ENCODE results near the gene MDGA2. TPM values are rescaled to one million over a fixed set of nuclear protein-coding genes. Genes with fewer than 3 reads are reported as not detected.
"Not testable (repeated sequence)": the region's sequence is repeated elsewhere in the genome, so short reads cannot be mapped to it uniquely, and the experiment has no call there.

MDGA2 gene
- total RNA-seq, 1 experiment from 2014 or later, result 0.69 TPM

GRCh38 chr14:47332106-47332505 lies 343.3 kb downstream of the MDGA2 start:
- no peak for DNase-seq (ENCODE audit: low read depth)

GRCh38 chr14:47328376-47328775 lies 347.0 kb downstream of the MDGA2 start:
- DNase-seq (ENCODE audit: low read depth), result no peak

DNA sequence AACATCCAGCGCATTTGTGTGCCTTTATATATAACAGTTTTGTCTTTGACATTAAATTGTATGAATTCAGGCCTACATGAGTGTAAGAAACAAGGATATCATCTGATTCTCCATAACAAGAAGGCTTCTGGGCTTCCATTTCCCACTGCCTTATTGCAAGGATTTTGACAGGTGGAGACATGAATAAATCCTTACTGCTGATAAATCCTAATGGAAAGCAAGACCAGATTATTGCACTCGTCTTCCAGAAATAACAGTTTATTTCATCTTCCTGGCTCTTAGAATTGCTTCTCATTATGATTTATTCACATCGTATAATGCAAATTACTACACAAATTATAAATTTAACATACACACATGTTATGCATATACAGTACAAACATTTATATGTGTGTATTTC lies 348.1 kb downstream of the MDGA2 start:
- DNase-seq (ENCODE audit: low read depth), result no peak

GRCh38 chr14:47322751-47323150 lies 352.7 kb downstream of the MDGA2 start:
- DNase-seq (ENCODE audit: low read depth), result no peak

DNA sequence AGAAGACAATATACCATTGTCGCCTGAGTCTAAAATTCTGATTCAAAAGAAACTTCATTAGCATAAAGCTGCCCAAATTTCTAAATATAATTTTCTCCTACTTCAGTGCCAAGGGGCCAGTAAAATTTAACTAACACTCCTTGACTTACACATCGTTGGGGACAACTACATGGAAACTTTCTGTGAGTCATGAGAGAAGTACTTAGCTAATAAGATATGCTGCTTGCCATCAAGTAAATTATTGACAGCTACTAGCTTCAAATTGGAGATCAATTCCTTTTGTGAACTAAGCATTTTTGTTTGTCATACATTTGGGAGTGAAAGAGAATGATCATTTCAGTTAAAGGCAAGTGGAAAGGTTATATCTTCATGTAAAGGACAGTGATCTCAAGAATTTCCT lies 373.3 kb downstream of the MDGA2 start:
- no peak for DNase-seq (ENCODE audit: low read depth)

- DNase-seq (ENCODE audit: low read depth), result no peak
These were observed 374.6 kb downstream of the MDGA2 start for GRCh38 chr14:47300796-47301195.

DNA sequence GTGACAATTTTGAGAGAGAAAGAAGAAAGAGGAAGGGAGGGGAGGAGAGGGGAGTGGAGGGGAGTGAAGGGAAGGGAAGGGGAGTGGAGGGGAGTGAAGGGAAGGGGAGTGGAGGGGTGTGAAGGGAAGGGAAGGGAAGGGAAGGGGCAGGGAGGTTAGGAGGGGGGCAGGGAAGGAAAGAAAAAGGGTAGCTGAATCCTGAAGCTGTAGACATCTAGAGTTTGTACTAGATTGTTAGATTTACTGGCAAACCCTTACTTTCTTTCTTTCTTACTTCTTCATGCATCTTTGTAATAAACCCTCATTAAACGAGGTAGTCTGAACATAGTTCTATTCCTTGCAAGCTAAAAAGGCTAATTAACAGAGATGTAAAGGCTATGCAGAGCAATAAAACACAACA lies 378.0 kb downstream of the MDGA2 start:
- DNase-seq (ENCODE audit: low read depth), result no peak

- no peak for DNase-seq (ENCODE audit: low read depth)
These were observed 391.1 kb downstream of the MDGA2 start for GRCh38 chr14:47284283-47284682.

GRCh38 chr14:47281761-47282160 lies 393.6 kb downstream of the MDGA2 start:
- DNase-seq (ENCODE audit: low read depth), result not testable (repeated sequence)

GRCh38 chr14:47278233-47278842 lies 397.1 kb downstream of the MDGA2 start:
- DNase-seq (ENCODE audit: low read depth), result peak; percentile 15

DNA sequence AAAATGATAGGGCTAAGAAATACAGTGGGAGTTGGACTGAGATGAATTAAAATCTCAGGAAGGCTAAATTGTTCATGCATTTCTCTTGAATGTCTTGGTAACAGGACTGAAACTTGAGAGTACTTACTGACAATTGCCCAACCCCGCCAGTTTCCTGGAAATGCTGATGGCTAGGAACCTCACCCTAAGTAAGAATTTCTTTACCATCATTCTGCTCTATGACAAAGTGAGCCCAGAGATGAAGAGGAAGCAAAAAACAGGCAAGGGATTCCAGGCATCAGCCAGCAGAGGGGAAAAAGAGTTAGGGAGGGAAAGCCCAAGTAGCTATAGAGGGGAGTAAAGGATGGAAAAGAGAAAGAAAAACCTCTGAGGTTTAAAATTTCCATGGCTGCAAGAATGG lies 397.7 kb downstream of the MDGA2 start:
- DNase-seq (ENCODE audit: low read depth), result no peak

DNA sequence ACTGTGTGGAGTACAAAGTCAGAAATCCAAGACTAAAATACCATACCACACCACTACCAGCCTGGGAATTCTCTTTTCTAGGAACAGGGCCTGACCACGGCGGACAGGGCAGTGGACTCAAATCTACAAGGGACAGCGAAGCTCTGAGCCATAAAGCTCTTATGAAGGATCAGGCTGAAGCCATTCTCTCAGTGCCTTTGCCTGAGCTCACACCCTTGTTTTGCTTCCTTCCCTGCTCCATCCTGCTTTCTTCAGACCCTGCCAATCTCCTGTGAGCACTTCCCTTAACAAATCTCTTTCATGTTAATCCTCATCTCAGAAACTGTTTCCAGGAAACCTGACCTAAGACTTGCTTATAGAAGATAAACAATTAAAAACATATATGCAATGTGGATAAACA lies 398.5 kb downstream of the MDGA2 start:
- no peak for DNase-seq (ENCODE audit: low read depth)

DNA sequence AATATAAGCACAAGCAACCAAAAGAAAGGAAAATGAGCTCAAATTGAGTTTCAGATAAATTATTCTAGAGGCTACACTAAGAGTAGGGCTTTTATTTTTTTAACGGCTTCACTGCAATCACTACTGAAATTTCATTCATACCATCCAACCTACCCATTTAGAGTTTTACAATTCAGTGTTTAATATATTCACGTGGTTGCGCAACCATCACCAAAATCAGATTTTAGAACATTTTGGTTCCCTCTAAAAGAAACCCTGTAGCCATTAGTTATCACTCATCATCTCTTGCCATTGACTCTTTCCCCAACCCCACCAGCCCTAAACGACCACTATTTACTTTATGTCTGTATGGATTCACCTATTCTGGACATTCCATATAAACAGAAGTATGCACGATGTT lies 401.5 kb downstream of the MDGA2 start:
- no peak for DNase-seq (ENCODE audit: low read depth)

GRCh38 chr14:47270715-47271114 lies 404.7 kb downstream of the MDGA2 start:
- no peak for DNase-seq (ENCODE audit: low read depth)

DNA sequence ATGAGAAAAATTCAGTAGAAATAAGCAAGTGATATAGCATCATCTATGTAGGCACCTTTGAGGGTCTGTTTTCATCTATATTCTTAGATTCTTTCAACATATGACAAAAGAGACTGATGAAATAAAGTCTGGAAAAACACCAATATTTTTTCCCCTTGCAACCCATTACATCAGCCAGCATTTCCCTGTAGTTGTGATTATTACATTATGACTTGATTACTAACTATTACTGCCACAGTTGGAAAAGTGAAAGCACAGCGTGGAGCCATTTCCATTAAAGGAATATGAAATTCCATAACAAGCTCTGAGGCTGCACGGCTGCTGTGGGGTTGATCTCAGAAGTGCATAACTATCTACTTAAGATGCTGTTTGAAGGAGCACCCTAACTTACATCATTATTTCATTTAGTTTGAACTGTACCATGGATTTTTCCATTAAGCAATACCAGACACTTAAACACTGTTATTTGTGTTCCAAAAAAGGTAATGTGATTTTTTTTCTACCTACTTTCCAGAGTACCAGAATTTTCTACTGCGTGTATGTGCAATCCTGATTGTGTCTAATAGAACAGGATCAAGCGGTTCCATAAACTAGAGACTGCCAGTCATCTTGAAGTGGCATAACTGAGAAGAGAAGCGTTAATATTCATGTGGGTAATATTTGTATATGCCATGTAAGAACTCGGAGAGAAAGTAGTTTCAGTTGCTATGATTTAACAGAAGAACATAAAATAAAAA lies 405.5 kb downstream of the MDGA2 start:
- no peak for DNase-seq (ENCODE audit: low read depth)

- DNase-seq (ENCODE audit: low read depth), result no peak
These were observed 410.6 kb downstream of the MDGA2 start for GRCh38 chr14:47264842-47265241.

- DNase-seq (ENCODE audit: low read depth), result no peak
These were observed 412.6 kb downstream of the MDGA2 start for GRCh38 chr14:47262801-47263200.

DNA sequence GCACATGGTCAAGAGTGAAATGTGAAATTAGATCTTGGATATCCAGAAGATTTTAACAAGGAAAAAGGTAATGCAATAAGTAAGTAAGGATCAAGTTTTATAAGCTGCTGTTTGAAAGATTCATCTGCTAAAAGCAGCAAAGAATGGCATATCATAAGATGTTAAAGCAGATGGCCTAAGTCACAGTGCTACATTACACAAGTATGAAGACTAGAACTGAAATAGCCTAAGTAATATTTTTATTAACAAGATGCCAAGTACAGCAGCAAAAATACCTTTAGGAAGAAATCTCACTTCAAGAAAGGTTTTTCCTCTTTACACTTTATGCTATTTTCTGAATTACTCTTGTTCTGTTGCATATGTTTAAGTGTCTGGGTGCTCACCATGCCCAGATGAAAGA lies 414.1 kb downstream of the MDGA2 start:
- no peak for DNase-seq (ENCODE audit: low read depth)

GRCh38 chr14:47259796-47260195 lies 415.6 kb downstream of the MDGA2 start:
- no peak for DNase-seq (ENCODE audit: low read depth)

DNA sequence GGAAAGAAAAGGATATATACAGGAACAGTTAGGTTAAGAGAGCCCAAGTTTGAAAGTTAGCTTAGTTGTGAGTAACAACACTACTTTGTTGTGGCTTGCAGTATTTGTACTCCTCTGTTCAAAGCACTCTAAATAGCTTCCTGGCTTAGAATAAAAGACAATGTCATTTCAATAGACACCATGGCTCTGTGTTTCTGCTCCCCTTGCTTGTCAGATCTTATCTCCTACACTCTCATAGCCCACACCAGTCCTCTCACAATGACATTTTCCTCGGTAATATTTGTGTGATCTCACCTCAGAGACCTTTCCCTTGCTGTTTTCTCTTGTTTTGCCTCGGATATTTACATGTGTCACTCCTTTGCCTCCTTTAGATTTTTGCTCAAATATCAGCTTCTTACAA lies 418.4 kb downstream of the MDGA2 start:
- no peak for DNase-seq (ENCODE audit: low read depth)

DNA sequence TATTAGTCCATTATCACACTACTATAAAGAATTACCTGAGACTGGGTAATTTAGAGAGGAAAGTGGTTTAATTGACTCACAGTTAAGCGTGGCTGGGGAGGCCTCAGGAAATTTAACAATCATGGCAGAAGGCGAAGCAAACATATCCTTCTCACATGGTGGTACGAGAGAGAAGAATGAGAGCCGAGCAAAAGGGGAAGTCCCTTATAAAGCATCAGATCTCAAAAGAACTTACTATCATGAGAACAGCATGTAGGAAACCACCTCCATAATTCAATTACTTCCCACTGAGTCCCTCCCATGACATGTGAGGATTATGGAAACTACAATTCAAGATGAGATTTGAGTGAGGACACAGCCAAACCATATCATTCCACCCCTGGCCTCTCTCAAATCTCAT lies 422.6 kb downstream of the MDGA2 start:
- no peak for DNase-seq (ENCODE audit: low read depth)

GRCh38 chr14:47246367-47246766 lies 429.0 kb downstream of the MDGA2 start:
- no peak for DNase-seq (ENCODE audit: low read depth)

DNA sequence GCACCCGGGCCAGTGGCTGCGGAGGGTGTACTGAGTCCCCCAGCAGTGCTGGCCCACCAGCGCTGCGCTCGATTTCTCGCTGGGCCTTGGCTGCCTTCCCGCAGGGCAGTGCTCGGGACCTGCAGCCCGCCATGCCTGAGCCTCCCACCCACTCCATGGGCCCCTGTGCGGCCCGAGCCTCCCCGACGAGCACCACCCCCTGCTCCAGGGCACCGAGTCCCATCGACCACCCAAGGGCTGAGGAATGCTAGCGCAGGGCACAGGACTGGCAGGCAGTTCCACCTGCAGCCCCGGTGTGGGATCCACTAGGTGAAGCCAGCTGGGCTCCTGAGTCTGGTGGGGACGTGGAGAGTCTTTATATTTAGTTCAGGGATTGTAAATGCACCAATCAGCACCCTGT lies 432.8 kb downstream of the MDGA2 start:
- not testable (repeated sequence) for DNase-seq (ENCODE audit: low read depth)

Data from Daoy (cell line).